ENCODE results near the gene ARSB. TPM values are rescaled to one million over a fixed set of nuclear protein-coding genes. Genes with fewer than 3 reads are reported as not detected.

Gene ARSB
- polyA plus RNA-seq, 1 of the 3 experiments (the other 2 are of a cell fraction) = 12.5 TPM

- Histone ChIP-seq H3K36me3 (replicated peaks in 1 of 2; ENCODE audit: control insufficient read depth in 1 of 2, insufficient read depth in 2 of 2, low read length in 1 of 2) (no peaks in the 10 kb centered on the region), H3K4me1 (ENCODE audit: control insufficient read depth in 1 of 2, insufficient read depth in 2 of 2, low read depth in 1 of 2, low read length in 1 of 2) (peaks cover 23 to 74% of the 10 kb centered on the region in 2 experiments), H3K27ac (ENCODE audit: low read depth in 2 of 2, low read length in 1 of 2) (peak overlapping the region in 1 of 2 experiments; percentile 96; a peak in 2 of 4 replicates), H2AFZ (ENCODE audit: low read depth) (no peak overlapping the region), H3K9me3 (no peaks in the 10 kb centered on the region), H3F3A (replicated peaks; ENCODE audit: insufficient read depth) (peaks cover 15% of the 10 kb centered on the region), H3K27me3 (ENCODE audit: insufficient read depth) (no peaks in the 10 kb centered on the region), H3K4me2 (no peak overlapping the region), H3K9ac (no peak overlapping the region), H3K79me2 (ENCODE audit: insufficient read depth) (no peaks in the 10 kb centered on the region), H3K4me3 (ENCODE audit: low read depth in 2 of 2, low read length in 1 of 2) (no peak overlapping the region), H4K20me1 (ENCODE audit: insufficient read depth) (no peaks in the 10 kb centered on the region), H3K9me2 (no peaks in the 10 kb centered on the region)
- peak; percentile 53 for DNase-seq
- ChIA-PET CTCF (interaction anchor here (0.7 to 2.3 kb wide), 9 partner anchors 10 to 341 kb away, joined by 3 to 11 read pairs (median 5); partner anchors contain the start of gene LHFPL2), POLR2A (interaction anchor here (0.8 to 1.0 kb wide), 4 partner anchors 10 to 176 kb away, joined by 3 to 5 read pairs (median 3); no protein-coding TSS in a partner anchor)
- 95% methylated on average over 4 of the region's 8 CpGs for WGBS (ENCODE audit: low lambda C conversion rate)
- no peak for TF ChIP-seq IRF3 (IDR thresholded peaks at IDR 0.05; ENCODE audit: low read depth, low read length)
- TF ChIP-seq NRF1 (IDR thresholded peaks at IDR 0.05; ENCODE audit: low read depth, low read length) = no peak
- no peak for TF ChIP-seq TAF1 (IDR thresholded peaks at IDR 0.05; ENCODE audit: borderline replicate concordance, low read depth, low read length)
- peak; percentile 88 for TF ChIP-seq GATA2 (CRISPR knock-in tag; IDR thresholded peaks at IDR 0.05)
- peak; percentile 80 for TF ChIP-seq RCOR1 (IDR thresholded peaks at IDR 0.05; ENCODE audit: low read length)
- no peak for TF ChIP-seq MEF2A (IDR thresholded peaks at IDR 0.05; ENCODE audit: borderline replicate concordance, low read depth)
- peak; percentile 52; the same call in 1 of the 2 replicates for TF ChIP-seq MXI1 (IDR thresholded peaks at IDR 0.05; ENCODE audit: low read depth, low read length)
- no peak for TF ChIP-seq USF1 (IDR thresholded peaks at IDR 0.05; ENCODE audit: borderline replicate concordance, low read depth)
- no peak for TF ChIP-seq PBX3 (IDR thresholded peaks at IDR 0.05)
- TF ChIP-seq REST (IDR thresholded peaks at IDR 0.05; ENCODE audit: low read depth, low read length) = no peak
- TF ChIP-seq SMC3 (IDR thresholded peaks at IDR 0.05; ENCODE audit: low read depth, low read length) = no peak
- no peak for TF ChIP-seq JUND (IDR thresholded peaks at IDR 0.05)
- peak in 1 of 2 experiments; percentile 85; a peak in 2 of 4 replicates for TF ChIP-seq EP300 (IDR thresholded peaks at IDR 0.05; ENCODE audit: borderline replicate concordance in 1 of 2, low read depth in 1 of 2, low read length in 1 of 2)
- peak; percentile 69; the same call in 1 of the 2 replicates for TF ChIP-seq FOXJ3 (CRISPR knock-in tag; IDR thresholded peaks at IDR 0.05)
- TF ChIP-seq ZBTB33 (IDR thresholded peaks at IDR 0.05; ENCODE audit: borderline replicate concordance, low read depth) = no peak
- TF ChIP-seq TCF12 (IDR thresholded peaks at IDR 0.05) = peak; percentile 32; the same call in 1 of the 2 replicates
- no peak for TF ChIP-seq RXRA (IDR thresholded peaks at IDR 0.05; ENCODE audit: borderline replicate concordance, low read depth)
- no peak for TF ChIP-seq GABPA (IDR thresholded peaks at IDR 0.05; ENCODE audit: low read depth)
Measured at GRCh38 chr5:78808818-78809217, 176.3 kb downstream of the ARSB start.

Data from SK-N-SH (cell line).